HFFc6 (cell line): ENCODE data around the gene HSP90B1. TPM values are rescaled to one million over a fixed set of nuclear protein-coding genes. Genes with fewer than 3 reads are reported as not detected.

Source experiments
- DNase-seq: peaks from one replicate; pipeline ENCODE4 v3.0.0-alpha.2; 2018
- H3K27ac Mint-ChIP-seq: 2 replicates; pipeline ENCODE4 v1.8.0; 2020; ENCODE audit warnings: mild to moderate bottlenecking, mixed read lengths
- H3K27me3 Mint-ChIP-seq: 2 replicates; pipeline ENCODE4 v1.8.0; 2021; ENCODE audit warnings: mild to moderate bottlenecking, moderate library complexity, mixed read lengths; ENCODE audit not compliant: insufficient read depth
- H3K36me3 Mint-ChIP-seq: 2 replicates; pipeline ENCODE4 v1.8.0; 2021; ENCODE audit warnings: low read depth, mixed read lengths
- H3K4me1 Mint-ChIP-seq: 2 replicates; pipeline ENCODE4 v1.8.0; 2020; ENCODE audit warnings: low read depth, mixed read lengths
- H3K4me3 Mint-ChIP-seq: 2 replicates; pipeline ENCODE4 v1.8.0; 2020; ENCODE audit warnings: mild to moderate bottlenecking, moderate library complexity, mixed read lengths
- H3K9me3 Mint-ChIP-seq: 2 replicates; pipeline ENCODE4 v1.8.0; 2020; ENCODE audit warnings: mild to moderate bottlenecking, mixed read lengths
- CTCF ChIP-seq: fragments of 200-600 bp; sonication (generic); IDR thresholded peaks from 2 replicates; pipeline ENCODE4 v1.5.0; 2021; ENCODE audit warnings: antibody characterized with exemption, mild to moderate bottlenecking
- total RNA-seq, 6 experiments: library from RNA; stranded (reverse); fragmentation: NEBNext Ultra II Directional; extraction: Animal tissue kit (Norgen Biotek cat#: 25700); gene quantifications; 2 replicates in 1 of 6; 3 replicates in 5 of 6; pipeline ENCODE4 v1.2.3, GENCODE V29; 2021

The HSP90B1 gene
- total RNA-seq, 6 experiments from 2014 or later: 1,001 to 1,318 (median 1,069) TPM

DNA sequence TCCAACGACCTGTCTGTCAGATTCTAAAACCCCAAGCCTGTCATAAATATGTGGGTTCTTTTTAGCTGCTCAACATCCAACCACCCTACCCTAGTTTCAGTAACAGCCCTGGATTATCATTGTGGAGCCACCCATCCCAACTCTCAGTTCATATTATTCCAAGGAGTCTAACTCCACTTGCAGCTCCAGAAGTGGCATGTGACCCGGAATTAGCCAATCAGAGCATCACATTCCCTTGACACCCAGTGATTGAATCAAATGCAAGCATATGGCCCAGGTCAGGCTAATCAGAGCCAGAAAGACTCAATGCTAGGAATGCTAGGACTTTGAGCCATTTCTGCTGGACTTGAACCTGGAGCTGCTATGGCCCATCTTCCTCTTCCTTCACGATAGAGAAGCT is 17.1 kb upstream of the HSP90B1 start:
- DNase-seq: no peak
- no peak overlapping the region for H3K4me3 Mint-ChIP-seq
- no peak for TF ChIP-seq CTCF

DNA sequence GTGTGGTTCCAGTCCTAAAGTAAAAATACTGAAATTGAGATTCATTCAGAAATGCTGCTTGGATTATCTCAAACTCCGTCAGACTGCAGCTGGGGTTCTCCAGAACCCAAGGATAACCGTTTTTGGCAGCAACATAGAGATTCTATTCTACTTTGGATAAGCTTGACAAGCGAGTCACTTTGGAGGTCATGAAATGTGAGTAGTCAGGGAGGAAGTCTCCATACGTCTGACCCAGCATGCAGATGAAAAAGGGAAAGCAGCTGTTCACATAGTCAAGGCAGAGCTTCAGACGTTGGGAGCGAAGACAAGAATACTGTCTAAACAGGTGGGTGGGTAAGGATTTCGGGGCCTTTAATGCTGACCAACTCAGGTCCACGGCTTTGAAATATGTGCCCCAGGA is 14.9 kb upstream of the HSP90B1 start:
- DNase-seq: no peak
- H3K27me3 Mint-ChIP-seq: no peaks in the 10 kb centered on the region
- peaks cover 10% of the 10 kb centered on the region for H3K36me3 Mint-ChIP-seq
- no peak overlapping the region for H3K4me3 Mint-ChIP-seq
- H3K4me1 Mint-ChIP-seq: peaks cover 35% of the 10 kb centered on the region
- H3K27ac Mint-ChIP-seq: no peak overlapping the region
- TF ChIP-seq CTCF: no peak
- H3K9me3 Mint-ChIP-seq: peaks cover 10% of the 10 kb centered on the region

More for the DNA sequence above, 17.1 kb upstream of the HSP90B1 start:
- H3K4me1 Mint-ChIP-seq: peaks cover 56% of the 10 kb centered on the region
- no peaks in the 10 kb centered on the region for H3K27me3 Mint-ChIP-seq
- peaks cover 10% of the 10 kb centered on the region for H3K9me3 Mint-ChIP-seq
- peaks cover 10% of the 10 kb centered on the region for H3K36me3 Mint-ChIP-seq
- H3K27ac Mint-ChIP-seq: no peak overlapping the region

GRCh38 chr12:103917873-103918272 is 12.3 kb upstream of the HSP90B1 start:
- H3K4me3 Mint-ChIP-seq: no peak overlapping the region

GRCh38 chr12:103924761-103925641 is 5.2 kb upstream of the HSP90B1 start:
- peaks cover under 1% of the 10 kb centered on the region; the same call in 1 of the 2 replicates for H3K27me3 Mint-ChIP-seq
- H3K9me3 Mint-ChIP-seq: no peaks in the 10 kb centered on the region
- H3K4me3 Mint-ChIP-seq: no peak overlapping the region
- H3K36me3 Mint-ChIP-seq: no peaks in the 10 kb centered on the region
- peaks cover 24% of the 10 kb centered on the region for H3K4me1 Mint-ChIP-seq
- TF ChIP-seq CTCF: no peak
- peak; percentile 60 for DNase-seq
- peak overlapping the region; percentile 11; the same call in 1 of the 2 replicates for H3K27ac Mint-ChIP-seq

More at GRCh38 chr12:103917873-103918272, 12.3 kb upstream of the HSP90B1 start:
- Mint-ChIP-seq H3K36me3 (peaks cover 10% of the 10 kb centered on the region), H3K9me3 (peaks cover 10% of the 10 kb centered on the region), H3K27me3 (no peaks in the 10 kb centered on the region), H3K4me1 (peaks cover 23% of the 10 kb centered on the region), H3K27ac (no peak overlapping the region)
- DNase-seq: no peak
- no peak for TF ChIP-seq CTCF

DNA sequence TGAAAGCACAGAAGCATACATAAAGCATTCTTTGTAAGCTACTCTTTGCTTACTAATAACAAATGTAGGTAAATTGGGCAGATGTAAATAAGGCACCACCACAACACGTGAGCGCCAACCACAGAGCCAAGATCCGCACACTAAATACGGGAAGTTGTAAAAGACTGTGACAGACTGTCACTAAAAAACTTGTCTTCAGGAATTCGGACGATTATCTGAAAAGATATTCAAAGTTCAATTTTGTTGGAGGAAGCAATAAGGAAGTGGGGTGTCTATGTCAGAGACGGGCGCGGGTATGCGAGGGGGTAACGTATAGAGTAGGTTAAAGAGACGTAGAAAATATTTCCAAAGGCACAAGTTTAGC is 1.5 kb upstream of the HSP90B1 start:
- Mint-ChIP-seq H3K27me3 (peaks cover 9% of the 10 kb centered on the region), H3K4me1 (peaks cover 48% of the 10 kb centered on the region), H3K36me3 (peaks cover 22% of the 10 kb centered on the region), H3K27ac (peak overlapping the region; percentile 98), H3K4me3 (peak overlapping the region; percentile 94), H3K9me3 (no peaks in the 10 kb centered on the region)
- no peak for DNase-seq
- no peak for TF ChIP-seq CTCF
